GM12878 (cell line): Measurements from ENCODE around the gene AGER. TPM values are rescaled to one million over a fixed set of nuclear protein-coding genes. Genes with fewer than 3 reads are reported as not detected.

Experiments used
- ATF2 ChIP-seq: IDR thresholded peaks from 2 replicates; pipeline ENCODE4 v1.6.1; 2012; ENCODE audit warnings: low read length, inconsistent platforms
- CHD1 ChIP-seq: IDR thresholded peaks from 2 replicates; pipeline ENCODE4 v1.6.1; 2012; ENCODE audit warnings: low read depth, low read length, improper control_type of control experiment
- ELK1 ChIP-seq: IDR thresholded peaks from 2 replicates; pipeline ENCODE4 v1.6.1; 2012; ENCODE audit warnings: low read depth, low read length, improper control_type of control experiment
- GATAD2B ChIP-seq: fragments of 450-650 bp; conservative IDR thresholded peaks from 2 replicates; pipeline ENCODE4 v1.6.1; 2017; ENCODE audit warnings: low read depth, mild to moderate bottlenecking, moderate library complexity
- MYC ChIP-seq: IDR thresholded peaks from 2 replicates; pipeline ENCODE4 v1.6.1; 2011; ENCODE audit warnings: mild to moderate bottlenecking, low read length, moderate library complexity, inconsistent platforms; ENCODE audit not compliant: insufficient read depth, insufficient replicate concordance, insufficient read length, severe bottlenecking
- TARDBP ChIP-seq: IDR thresholded peaks from 2 replicates; pipeline ENCODE4 v1.6.1; 2016; ENCODE audit warnings: borderline replicate concordance
- ZBTB4 ChIP-seq: fragments of 450-650 bp; formaldehyde crosslinking; IDR thresholded peaks from 2 replicates; pipeline ENCODE4 v1.4.0; 2022; ENCODE audit warnings: mild to moderate bottlenecking, moderate library complexity
- polyA plus RNA-seq, 11 experiments: library from polyadenylated mRNA; depleted of rRNA in 4 of 11; unstranded in 6 of 11; stranded (reverse) in 5 of 11; fragments of >200 nt; fragmentation: Nextera tagmentation in 4 of 11; fragmentation: Illumina TruSeq in 1 of 11; extraction: Ambion mirVana in 4 of 11; extraction: Trizol in 1 of 11; gene quantifications; 1 replicate in 1 of 11; 2 replicates in 10 of 11; pipeline versions ENCODE4 v1.2.1 to v1.2.3, GENCODE V29; 2011 to 2016; ENCODE audit warnings: inconsistent platforms in 2 of 11, missing spikeins in 2 of 11, low read depth in 1 of 11
- total RNA-seq, 4 experiments: library from RNA; depleted of rRNA in 3 of 4; stranded (reverse); fragments of >200 nt in 3 of 4; fragmentation: Illumina TruSeq in 1 of 4; extraction: Trizol in 1 of 4; gene quantifications; 2 replicates each; pipeline versions ENCODE4 v1.2.1 to v1.2.3, GENCODE V29; 2013 to 2021

AGER gene
- total and polyA plus RNA-seq, 10 of the 15 experiments (the other 5 are each of a cell fraction or from before 2014, with no cell fraction given): 1.1 to 18.2 (median 3.9) TPM

GRCh38 chr6:32191696-32192607, 7.9 kb upstream of the AGER start (continued):
- TF ChIP-seq GATAD2B (no peak), CHD1 (no peak), TARDBP (no peak), MYC (no peak), ZBTB4 (CRISPR knock-in tag) (no peak), ELK1 (no peak), ATF2 (no peak)
- TF ChIP-seq, all 136 proteins: peak for 15
